Measurements from ENCODE around the gene TMCC3.
A peak's percentile ranks its signal among the peaks of the same experiment; 100 is the strongest.
"Not testable (repeated sequence)": the region's sequence is repeated elsewhere in the genome, so short reads cannot be mapped to it uniquely, and the experiment has no call there.

The TMCC3 gene

GRCh38 chr12:94560431-94561221 lies 89.7 kb downstream of the TMCC3 start:
- no peak for DNase-seq

- no peak for DNase-seq
Observed at GRCh38 chr12:94558612-94559011, 91.7 kb downstream of the TMCC3 start.

- no peak for DNase-seq
Observed at GRCh38 chr12:94557746-94558295, 92.5 kb downstream of the TMCC3 start.

- no peak for DNase-seq
Observed at GRCh38 chr12:94555687-94556086, 94.7 kb downstream of the TMCC3 start.

- no peak for DNase-seq
Observed at GRCh38 chr12:94553875-94554274, 96.5 kb downstream of the TMCC3 start.

GRCh38 chr12:94553130-94553519 lies 97.2 kb downstream of the TMCC3 start:
- DNase-seq: no peak

- DNase-seq: no peak
Observed at GRCh38 chr12:94551810-94552209, 98.5 kb downstream of the TMCC3 start.

GRCh38 chr12:94550964-94551363 lies 99.4 kb downstream of the TMCC3 start:
- DNase-seq: no peak

GRCh38 chr12:94548833-94549232 lies 101.5 kb downstream of the TMCC3 start:
- not testable (repeated sequence) for DNase-seq

GRCh38 chr12:94545935-94546771 lies 104.2 kb downstream of the TMCC3 start:
- peak; percentile 11 for DNase-seq

GRCh38 chr12:94544355-94544754 lies 106.0 kb downstream of the TMCC3 start:
- no peak for DNase-seq

GRCh38 chr12:94538318-94538717 lies 112.0 kb downstream of the TMCC3 start:
- DNase-seq: no peak

GRCh38 chr12:94536040-94536965 lies 114.1 kb downstream of the TMCC3 start:
- DNase-seq: no peak

GRCh38 chr12:94535510-94535921 lies 114.8 kb downstream of the TMCC3 start:
- DNase-seq: peak; percentile 70

GRCh38 chr12:94534774-94535509 lies 115.4 kb downstream of the TMCC3 start:
- DNase-seq: no peak

GRCh38 chr12:94534278-94534677 lies 116.1 kb downstream of the TMCC3 start:
- no peak for DNase-seq

- peak; percentile 73 for DNase-seq
Observed at GRCh38 chr12:94532490-94533422, 117.6 kb downstream of the TMCC3 start.

GRCh38 chr12:94531196-94531720 lies 119.1 kb downstream of the TMCC3 start:
- no peak for DNase-seq

- DNase-seq: no peak
Observed at GRCh38 chr12:94525951-94526350, 124.4 kb downstream of the TMCC3 start.
